Activated naive CD4-positive, alpha-beta T cell treated with anti-CD3 and anti-CD28 coated beads, Interleukin-2, amount 50 U/mL, for 72 hours (primary cell): Measurements from ENCODE around the gene HDAC7. TPM values are rescaled to one million over a fixed set of nuclear protein-coding genes. Genes with fewer than 3 reads are reported as not detected.

ENCODE experiments used
- ATAC-seq, 2 donors: fragments of 150-1000 bp; cut with Tn5 transposase; 2 replicates each; pipeline ENCODE4 v1.10.0; 2021; ENCODE audit warnings: mild to moderate bottlenecking in 2 of 2, moderate library complexity in 2 of 2
- DNase-seq, 2 donors: peaks; one replicate each; pipeline ENCODE4 v3.0.0; 2021 to 2022; ENCODE audit warnings: low spot score in 2 of 2
- H3K27ac Mint-ChIP-seq, 2 donors: one replicate each; pipeline ENCODE4 v1.8.0; 2022; ENCODE audit warnings: mild to moderate bottlenecking in 2 of 2, mixed read lengths in 2 of 2
- H3K36me3 Mint-ChIP-seq, 2 donors: one replicate each; pipeline ENCODE4 v1.8.0; 2022; ENCODE audit warnings: mixed read lengths in 2 of 2
- H3K9me3 Mint-ChIP-seq, 2 donors: one replicate each; pipeline ENCODE4 v1.8.0; 2022; ENCODE audit warnings: mixed read lengths in 2 of 2
- total RNA-seq, 2 donors: library from RNA; stranded (reverse); gene quantifications; one replicate each; pipeline ENCODE4 v1.2.3, GENCODE V29; 2022

Gene HDAC7
- total RNA-seq, 2 donors from 2014 or later = 285 to 334 TPM

DNA sequence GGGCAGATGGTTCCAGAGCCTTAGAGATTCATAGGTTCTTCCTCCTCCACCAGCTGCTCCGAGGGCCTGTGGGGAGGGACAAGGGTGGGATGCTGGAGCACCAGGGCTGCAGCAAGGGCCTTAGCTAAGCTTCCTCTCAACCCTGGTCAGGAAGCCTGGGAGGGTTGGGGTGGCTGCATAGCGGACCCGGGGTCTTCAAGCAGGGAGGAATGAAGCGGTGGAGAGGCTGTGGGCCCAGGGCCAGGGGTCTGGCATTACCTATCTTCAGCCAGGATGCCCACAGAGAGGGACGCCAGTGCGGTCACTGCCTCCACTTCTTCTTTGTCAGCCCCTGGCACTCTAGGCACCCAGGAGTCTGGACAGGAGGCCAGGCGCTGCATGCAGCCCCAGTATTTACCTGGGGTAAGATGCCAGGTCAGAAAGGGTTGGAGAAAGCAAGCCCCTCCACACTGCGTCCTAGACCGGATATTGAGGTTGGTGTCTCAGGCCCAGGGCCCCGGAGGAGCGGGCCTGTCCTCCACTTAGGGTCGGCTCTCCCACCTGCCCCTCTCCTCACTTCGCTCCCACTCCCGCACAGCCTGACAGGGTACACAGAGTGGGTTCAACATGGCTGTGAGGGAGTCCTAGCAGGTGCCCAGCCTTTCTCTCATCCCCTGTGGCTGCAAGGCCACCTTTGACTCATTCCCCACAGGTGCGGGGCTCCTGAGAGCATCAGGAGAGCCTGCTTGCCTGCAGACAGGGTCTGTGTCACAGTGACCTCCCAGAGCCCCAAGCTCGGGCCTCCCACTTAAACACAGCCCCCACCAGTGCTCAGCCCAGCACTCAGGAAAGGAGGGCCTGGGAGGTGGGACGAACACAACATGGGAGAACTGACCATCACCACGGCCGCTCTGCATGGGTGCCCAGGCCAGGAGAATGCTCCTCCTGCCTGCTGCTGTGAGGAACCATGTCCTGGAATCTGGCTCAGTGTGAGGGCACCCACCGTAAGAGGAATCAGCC is 35.6 kb downstream of the HDAC7 start:
- peak overlapping the region; percentile 90 to 94 for H3K27ac Mint-ChIP-seq
- ATAC-seq = no peak
- peaks cover 26 to 38% of the 10 kb centered on the region in 2 donors for H3K36me3 Mint-ChIP-seq
- DNase-seq = no peak
- H3K9me3 Mint-ChIP-seq = no peaks in the 10 kb centered on the region

DNA sequence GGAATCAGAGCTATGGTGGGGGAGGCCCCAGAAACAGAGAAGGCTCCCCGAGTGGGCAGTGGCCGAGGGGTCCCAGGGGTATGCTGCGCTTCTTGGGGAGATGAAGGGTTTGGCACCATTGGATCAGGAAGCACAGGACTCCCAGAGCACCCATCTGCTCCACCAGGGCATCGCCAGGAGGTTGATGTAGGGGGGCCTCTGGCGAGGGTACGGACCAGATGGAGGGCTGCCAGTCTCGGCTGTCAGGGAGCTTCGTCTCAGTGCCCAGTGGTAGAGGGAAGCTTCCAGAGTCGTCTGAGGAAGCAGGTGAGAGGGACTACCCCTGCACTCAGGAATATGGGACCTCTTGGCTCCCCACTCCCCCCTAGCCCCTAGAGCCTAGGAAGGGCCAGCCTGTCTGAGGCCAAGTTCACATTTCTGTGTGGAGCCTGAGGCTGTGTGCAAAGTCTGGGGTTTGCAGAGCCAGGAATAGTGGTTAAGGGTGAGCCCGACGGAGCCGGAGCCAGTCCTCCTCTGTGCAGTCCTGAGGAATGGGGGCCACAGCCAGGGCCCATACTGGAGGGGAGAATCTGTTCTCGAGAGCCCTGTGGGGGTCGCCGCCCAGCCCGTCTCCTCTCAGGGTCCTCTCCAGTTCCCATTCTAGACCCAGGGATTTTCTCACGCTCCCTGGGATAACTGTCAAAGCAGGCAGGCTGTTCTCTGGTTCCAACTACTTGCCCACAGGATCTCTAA is 36.5 kb downstream of the HDAC7 start:
- Mint-ChIP-seq H3K27ac (peak overlapping the region; percentile 77 to 85), H3K36me3 (peaks cover 20 to 30% of the 10 kb centered on the region in 2 donors), H3K9me3 (no peaks in the 10 kb centered on the region)
- no peak for DNase-seq
- no peak for ATAC-seq

DNA sequence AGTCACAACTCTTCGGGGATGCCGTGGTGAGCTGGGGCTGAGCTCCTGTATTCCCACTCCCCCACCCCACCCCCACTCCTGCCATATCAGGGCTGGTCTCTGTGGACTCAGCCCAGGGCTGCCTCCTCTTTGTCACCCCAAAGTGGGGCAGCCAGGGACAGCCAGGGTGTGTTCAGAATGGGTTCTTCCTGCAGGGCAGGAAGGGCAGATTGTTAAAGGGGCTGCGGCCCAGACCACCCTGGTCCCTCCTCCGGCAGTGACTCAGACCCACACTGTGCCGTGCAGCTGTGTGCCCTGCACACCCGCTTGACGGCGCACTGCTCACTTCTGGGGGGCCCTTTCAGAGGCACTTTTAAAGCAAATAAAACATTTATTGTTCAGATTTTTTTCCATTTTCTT is 37.3 kb downstream of the HDAC7 start:
- DNase-seq (no peak), ATAC-seq (no peak)
- Mint-ChIP-seq H3K9me3 (no peaks in the 10 kb centered on the region), H3K27ac (peak overlapping the region; percentile 66 to 85), H3K36me3 (peaks cover 14 to 22% of the 10 kb centered on the region in 2 donors)

DNA sequence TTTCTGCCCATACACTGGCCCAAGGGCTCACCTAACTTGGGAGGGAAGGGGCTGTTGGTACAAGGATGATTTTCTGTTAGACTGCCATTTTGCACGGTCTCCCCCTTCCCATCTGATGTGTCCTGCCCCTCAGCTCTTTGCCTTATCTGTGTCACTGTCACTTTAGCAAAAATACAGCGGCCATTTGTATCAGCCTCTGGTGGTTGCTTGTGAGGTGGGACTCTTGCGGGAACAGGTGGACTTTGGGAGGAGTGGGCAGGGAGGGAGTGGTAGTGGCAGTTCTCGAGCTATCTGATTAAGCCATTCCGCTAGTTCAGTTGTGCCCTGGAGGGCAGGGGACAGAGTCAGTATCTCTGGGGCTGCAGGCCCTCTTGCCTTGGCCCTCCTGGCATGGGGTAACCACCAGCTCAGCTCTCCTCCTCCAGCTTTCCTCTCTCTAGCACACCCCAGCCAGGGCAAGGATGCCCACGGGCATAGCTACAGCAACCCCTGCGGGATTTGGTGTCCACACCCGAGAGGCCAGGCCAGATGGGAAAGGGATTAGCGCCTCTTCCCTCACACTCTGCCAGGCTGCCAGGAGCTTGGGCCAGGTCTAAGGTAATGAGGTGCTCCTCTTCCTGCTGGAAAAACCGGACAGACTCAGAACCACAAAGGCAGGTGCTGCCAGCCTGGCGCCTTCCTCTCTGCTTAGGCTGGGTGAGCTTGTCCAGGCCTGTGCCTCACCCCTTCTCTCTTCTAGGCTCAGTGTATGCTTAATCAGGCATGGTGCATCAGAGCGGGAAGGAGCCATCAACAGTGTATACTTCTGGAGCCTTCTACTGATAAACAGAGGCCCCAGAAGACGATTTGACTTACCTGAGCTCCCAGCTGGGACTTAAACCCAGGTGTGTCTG is 38.0 kb downstream of the HDAC7 start:
- H3K9me3 Mint-ChIP-seq = no peaks in the 10 kb centered on the region
- peaks cover 13 to 18% of the 10 kb centered on the region in 2 donors for H3K36me3 Mint-ChIP-seq
- no peak for DNase-seq
- H3K27ac Mint-ChIP-seq = peak overlapping the region; percentile 77 to 85
- ATAC-seq = no peak

DNA sequence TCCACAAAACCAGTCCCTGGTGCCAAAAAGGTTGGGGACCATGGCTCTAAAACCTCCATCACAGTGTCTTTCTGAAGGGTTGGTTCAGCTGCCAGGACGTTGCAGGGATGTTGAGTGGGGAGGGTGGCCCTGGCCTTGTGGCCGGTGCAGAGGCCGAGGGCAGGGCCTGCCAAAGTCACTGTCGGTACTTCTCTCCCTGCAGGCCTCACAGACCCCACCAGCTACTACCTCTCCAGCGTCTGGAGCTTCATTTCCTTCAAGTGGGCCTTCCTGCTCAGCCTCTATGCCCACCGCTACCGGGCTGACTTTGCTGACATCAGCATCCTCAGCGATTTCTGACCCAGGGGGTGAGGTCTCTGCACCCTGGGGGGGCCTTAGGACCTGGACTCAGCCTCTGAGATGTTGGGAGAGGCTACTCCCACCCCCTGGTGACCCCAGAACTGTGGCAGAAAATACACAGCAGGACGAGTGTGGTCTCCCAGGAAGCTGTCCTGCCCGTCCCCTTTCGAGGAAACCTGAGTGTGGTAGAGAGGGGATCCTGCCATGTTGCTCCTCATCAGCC is 39.7 kb downstream of the HDAC7 start:
- ATAC-seq (no peak), DNase-seq (no peak)
- Mint-ChIP-seq H3K9me3 (no peaks in the 10 kb centered on the region), H3K36me3 (peaks cover 1 to 7% of the 10 kb centered on the region in 2 donors), H3K27ac (peak overlapping the region in 1 of 2 donors; percentile 79)

DNA sequence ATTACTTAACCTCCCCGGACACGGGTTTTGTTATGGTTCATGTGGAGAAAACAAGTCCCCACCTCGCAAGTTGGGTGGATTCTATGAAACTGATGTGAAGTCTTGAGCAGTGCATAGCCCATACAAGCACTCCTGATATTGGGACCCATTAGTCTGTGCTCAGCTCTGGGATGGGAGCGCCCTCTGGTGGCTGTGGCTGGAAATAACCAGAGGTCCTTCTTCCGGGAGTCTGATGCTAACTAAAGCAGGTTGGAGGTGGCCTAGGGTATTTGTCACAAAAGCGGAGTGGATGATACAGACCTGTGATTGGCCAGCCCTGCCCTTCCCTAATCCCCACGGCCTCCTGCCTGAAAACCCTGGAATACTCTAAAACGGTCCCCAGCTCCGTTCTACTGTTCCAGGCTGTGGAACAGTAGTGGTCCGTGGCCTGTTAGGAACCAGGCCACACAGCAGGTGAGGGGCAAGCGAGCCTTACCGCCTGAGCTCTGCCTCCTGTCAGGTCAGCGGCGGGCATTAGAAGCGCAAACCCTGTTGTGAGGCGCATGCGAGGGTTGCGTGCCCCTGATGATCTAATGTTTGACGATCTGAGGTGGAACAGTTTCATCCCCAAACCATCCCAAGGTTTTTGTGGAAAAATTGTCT is 40.3 kb downstream of the HDAC7 start:
- no peaks in the 10 kb centered on the region for H3K9me3 Mint-ChIP-seq

DNA sequence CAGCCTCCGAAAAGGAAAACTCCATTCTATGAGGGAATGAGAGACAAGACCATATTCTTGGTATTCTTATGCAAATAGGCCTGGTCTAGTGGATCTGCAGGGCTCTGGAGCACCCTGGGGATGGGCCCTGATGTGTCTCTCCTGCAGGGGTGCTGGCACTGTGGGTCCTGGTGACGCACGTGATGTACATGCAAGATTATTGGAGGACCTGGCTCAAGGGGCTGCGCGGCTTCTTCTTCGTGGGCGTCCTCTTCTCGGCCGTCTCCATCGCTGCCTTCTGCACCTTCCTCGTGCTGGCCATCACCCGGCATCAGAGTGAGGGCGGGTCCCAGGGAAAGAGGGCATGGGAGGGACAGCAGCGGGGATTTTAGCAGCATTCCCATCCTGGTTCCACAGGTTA is 40.8 kb downstream of the HDAC7 start:
- ATAC-seq (peak in 1 of 2 donors; percentile 0), DNase-seq (no peak)
- H3K9me3 Mint-ChIP-seq = no peaks in the 10 kb centered on the region
- H3K36me3 Mint-ChIP-seq = no peaks in the 10 kb centered on the region
- H3K27ac Mint-ChIP-seq = peak overlapping the region in 1 of 2 donors; percentile 79

More for the DNA sequence above, 40.3 kb downstream of the HDAC7 start:
- DNase-seq (peak; percentile 90 to 96), ATAC-seq (peak; percentile 74 to 82)
- peaks cover 0 to 1% of the 10 kb centered on the region in 2 donors for H3K36me3 Mint-ChIP-seq
- peak overlapping the region; percentile 79 to 87 for H3K27ac Mint-ChIP-seq

DNA sequence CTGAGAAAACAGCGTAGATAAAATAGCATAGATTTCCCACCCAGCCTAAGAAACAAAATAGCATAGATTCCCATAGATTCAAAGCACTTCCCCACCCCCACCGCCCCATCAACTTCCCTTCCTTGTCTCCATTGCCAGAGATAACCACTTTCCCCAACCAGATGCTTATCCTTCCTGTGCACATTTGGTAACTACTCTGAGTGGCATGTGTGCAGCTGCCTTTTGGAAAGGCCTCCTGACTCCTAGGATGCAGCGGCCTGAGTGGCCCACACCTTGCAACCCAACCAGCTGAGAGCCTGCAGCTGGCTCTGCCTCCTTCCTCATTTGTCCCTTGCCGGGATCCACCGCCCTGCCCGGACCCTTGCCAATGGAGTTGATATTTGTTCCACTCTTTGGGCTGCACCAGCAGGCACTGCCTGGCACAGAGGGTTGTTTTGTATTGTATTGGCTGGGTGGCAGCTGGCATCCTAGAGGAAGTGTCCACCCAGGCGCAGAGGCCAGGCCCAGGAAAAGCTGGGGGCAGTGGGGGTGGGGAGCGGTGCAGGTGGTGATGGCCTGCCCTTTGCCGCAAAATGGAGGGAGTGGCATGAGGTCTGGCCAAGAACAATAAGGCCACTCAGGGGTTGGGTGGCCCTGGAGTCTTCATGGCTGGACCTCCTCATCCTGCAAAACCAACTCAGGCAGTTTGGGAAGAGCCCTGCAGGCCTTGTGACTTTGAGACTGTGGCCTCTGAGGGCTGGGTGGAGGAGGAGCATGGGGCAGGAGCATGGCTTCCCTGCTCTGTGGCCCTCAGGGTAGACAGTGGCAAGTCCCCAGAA is 41.8 kb downstream of the HDAC7 start:
- H3K36me3 Mint-ChIP-seq = no peaks in the 10 kb centered on the region
- no peaks in the 10 kb centered on the region for H3K9me3 Mint-ChIP-seq
- ATAC-seq (no peak), DNase-seq (no peak)
- peak overlapping the region; percentile 69 to 94 for H3K27ac Mint-ChIP-seq

DNA sequence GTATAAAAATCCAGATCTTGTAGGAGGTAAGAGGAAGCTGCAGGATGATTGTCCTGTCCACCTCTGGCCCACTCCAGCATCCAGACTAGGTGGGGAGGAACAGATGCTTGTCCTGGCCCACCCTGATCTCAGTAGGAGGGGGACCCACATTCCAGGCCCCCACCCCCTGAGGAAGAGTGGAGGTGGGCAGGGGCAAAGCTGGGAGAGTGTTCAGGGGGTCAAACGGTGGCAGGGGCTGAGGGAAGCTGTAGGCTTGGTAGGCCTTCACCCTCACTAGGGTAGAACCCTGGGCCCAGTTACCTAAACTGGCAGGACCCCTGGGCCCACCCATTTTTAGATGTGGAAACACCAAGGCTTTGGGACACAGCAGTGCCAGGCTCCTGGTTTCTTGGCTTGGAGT is 42.6 kb downstream of the HDAC7 start:
- no peak for ATAC-seq
- Mint-ChIP-seq H3K36me3 (no peaks in the 10 kb centered on the region), H3K27ac (peak overlapping the region; percentile 69 to 93)

DNA sequence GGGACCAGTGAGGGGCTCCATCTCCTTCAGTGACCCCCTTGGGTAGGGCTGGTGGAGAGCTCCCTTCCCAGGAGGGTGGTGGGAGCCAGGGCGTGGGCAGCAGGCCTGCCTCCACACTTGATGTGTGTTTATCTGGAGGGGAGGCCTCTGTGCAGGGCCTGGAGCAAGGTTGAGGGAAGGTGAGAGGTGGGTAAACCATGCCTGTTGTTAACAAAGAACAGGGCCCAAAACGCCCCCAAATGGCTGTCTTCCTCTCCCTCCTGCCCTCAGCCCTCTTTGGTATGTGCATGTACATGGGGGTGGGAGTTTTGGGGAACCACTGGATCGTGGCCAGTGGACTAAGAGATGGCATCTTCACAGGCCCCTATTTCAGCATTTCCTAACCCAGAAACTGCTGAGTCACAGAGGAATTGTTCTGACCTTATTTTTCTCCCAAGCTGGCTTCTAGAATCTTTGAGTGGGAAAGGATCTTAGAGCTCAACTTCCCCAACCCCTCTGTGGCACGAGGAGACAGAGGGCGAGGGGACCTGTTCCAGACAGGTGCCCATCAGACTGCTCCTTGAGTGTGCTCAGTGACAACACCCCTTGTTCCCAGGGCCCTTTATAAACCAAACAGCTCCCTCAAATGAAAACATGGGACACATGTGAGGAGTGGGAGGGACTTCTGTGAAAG is 43.1 kb downstream of the HDAC7 start:
- Mint-ChIP-seq H3K36me3 (no peaks in the 10 kb centered on the region), H3K9me3 (no peaks in the 10 kb centered on the region), H3K27ac (peak overlapping the region; percentile 69 to 93)
- DNase-seq (no peak), ATAC-seq (no peak)

More for the DNA sequence above, 42.6 kb downstream of the HDAC7 start:
- DNase-seq = no peak
- H3K9me3 Mint-ChIP-seq = no peaks in the 10 kb centered on the region

DNA sequence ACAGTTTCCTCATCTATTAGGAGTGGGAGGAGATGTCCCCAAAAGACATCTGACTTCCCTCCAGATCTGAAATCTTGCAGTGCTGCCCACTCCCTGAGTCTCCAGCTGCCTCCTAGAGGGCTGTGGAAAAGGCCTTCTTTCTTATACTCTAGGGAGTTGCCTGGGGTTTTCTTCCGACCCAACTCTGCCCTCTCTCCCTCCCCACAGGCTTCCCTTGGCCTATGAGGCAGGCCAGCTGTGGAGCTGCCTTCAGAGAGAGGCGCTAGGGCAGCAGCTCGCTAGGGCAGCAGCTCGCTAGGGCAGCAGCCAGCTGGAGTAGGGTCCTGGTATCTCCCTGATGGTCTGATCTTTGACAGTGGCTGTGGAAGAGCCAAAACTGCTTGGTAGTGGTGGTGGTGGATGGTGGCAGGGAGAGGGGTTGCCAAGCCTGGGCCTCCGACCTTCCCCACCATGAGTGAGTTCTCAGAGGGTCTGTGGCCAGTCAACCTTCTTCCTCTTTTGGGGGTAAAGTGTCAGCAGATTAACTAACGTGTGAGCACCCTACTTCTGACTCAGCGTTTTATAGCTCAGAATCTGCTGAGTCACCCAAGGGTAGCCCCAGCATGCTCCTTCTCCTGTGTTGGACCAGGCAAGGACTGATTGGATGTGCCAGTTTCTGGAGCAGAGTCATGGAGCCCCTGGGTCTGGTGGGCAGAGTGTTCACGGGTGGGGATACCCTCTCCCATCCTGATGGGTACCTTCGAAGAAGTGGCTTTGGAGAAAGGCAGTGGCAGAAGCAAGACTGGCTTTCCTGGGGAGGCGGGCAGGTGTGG is 44.4 kb downstream of the HDAC7 start:
- H3K9me3 Mint-ChIP-seq = no peaks in the 10 kb centered on the region
- ATAC-seq (no peak), DNase-seq (no peak)
- peak overlapping the region in 1 of 2 donors; percentile 93 for H3K27ac Mint-ChIP-seq
- H3K36me3 Mint-ChIP-seq = no peaks in the 10 kb centered on the region

DNA sequence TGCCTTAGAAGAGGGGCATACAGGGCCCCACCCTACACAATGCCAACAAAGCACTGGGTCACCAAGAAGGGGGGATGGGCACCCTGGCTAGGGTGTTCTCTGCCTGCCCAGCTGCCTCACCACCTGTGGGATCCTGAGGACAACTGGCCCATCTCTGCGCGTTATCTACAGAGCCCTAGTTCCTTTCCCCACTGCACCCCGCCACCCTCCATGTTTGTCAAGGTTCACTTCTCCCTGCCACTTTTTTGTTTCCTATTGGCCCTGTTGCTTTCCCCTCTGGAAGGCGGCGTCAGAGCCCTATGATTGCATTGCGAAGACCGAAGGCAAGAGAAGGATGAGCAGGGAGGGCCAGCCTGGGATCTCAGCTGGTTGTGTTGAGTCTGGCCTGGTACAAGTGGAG is 45.0 kb downstream of the HDAC7 start:
- Mint-ChIP-seq H3K36me3 (no peaks in the 10 kb centered on the region), H3K9me3 (no peaks in the 10 kb centered on the region), H3K27ac (peak overlapping the region in 1 of 2 donors; percentile 92)
- no peak for ATAC-seq
- no peak for DNase-seq

DNA sequence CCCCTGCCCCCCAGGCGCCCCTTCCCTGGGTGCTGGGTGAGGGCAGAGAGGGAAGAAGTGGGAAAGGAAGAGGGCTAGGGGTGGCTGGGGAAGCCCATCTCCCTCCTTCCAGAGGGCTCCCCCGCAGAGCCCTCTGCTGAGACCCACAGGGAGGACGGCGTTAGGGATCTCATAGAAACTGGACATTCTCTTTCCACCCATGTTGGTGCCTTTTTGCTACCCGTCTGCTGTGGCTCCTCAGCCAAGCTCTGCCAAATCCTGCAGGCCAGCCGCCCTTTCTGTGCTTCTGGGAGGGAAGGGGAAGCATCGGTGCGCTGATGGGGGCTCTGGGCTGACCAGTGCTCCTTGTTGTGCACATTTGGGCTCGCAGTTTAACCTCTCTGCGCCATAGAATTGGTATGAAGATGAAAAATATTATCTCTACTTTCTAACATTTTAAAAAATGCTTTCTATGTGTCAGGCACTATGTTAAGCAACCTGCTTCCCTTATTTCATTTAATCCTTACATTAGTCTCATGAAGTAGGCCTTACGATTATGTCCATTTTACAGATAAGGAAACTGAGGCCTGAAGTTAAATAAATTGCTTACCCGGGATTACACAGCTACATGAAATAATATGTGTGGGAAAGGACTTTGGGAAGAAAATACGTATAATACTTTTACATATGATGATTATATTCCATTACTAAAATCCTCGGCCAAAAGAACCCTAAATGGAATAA is 45.7 kb downstream of the HDAC7 start:
- Mint-ChIP-seq H3K36me3 (no peaks in the 10 kb centered on the region), H3K27ac (peak overlapping the region; percentile 75 to 92), H3K9me3 (no peaks in the 10 kb centered on the region)
- ATAC-seq (no peak), DNase-seq (no peak)
